SU-DHL-6 (cell line): ENCODE data around the gene RC3H1.

Experiments
- H2AFZ ChIP-seq: fragments of 200-600 bp; sonication (generic); 2 replicates; pipeline ENCODE4 v1.6.1; 2014; ENCODE audit warnings: low read depth, mild to moderate bottlenecking, moderate library complexity, mixed read lengths, antibody characterized with exemption, low read length; ENCODE audit not compliant: severe bottlenecking
- H3F3A ChIP-seq: fragments of 200-600 bp; shearing (Covaris generic); 2 replicates; pipeline ENCODE4 v1.6.0; 2016; ENCODE audit warnings: antibody characterized with exemption, mild to moderate bottlenecking; ENCODE audit not compliant: insufficient read depth
- H3K27ac ChIP-seq: fragments of 200-600 bp; sonication (generic); 2 replicates; pipeline ENCODE4 v1.5.1; 2016; ENCODE audit warnings: low read depth, mild to moderate bottlenecking, low read length, moderate library complexity, mixed read lengths
- H3K27me3 ChIP-seq: fragments of 200-600 bp; sonication (generic), shearing (Covaris generic); 2 replicates; pipeline ENCODE4 v1.6.0; 2014; ENCODE audit warnings: mild to moderate bottlenecking, low read length
- H3K36me3 ChIP-seq: fragments of 200-600 bp; sonication (generic); 2 replicates; pipeline ENCODE4 v1.6.1; 2014; ENCODE audit warnings: mild to moderate bottlenecking, low read length, mixed read lengths
- H3K4me2 ChIP-seq: fragments of 300-600, 200-600 bp; shearing (Covaris generic), sonication (generic); 2 replicates; pipeline ENCODE4 v1.6.0; 2014; ENCODE audit warnings: low read length, low read depth, mild to moderate bottlenecking; ENCODE audit not compliant: poor library complexity, severe bottlenecking
- H3K4me3 ChIP-seq: fragments of 200-600 bp; sonication (generic); 2 replicates; pipeline ENCODE4 v1.5.1; 2014; ENCODE audit warnings: antibody characterized with exemption, low read length, mild to moderate bottlenecking, mixed read lengths; ENCODE audit not compliant: insufficient read depth, poor library complexity, severe bottlenecking
- H3K79me2 ChIP-seq: fragments of 200-600 bp; sonication (generic); 2 replicates; pipeline ENCODE4 v1.6.1; 2014; ENCODE audit warnings: mild to moderate bottlenecking, low read length, moderate library complexity; ENCODE audit not compliant: insufficient read depth
- H3K9ac ChIP-seq: fragments of 200-600 bp; sonication (generic); 2 replicates; pipeline ENCODE4 v1.7.0; 2014; ENCODE audit warnings: mild to moderate bottlenecking, low read length
- H3K9me2 ChIP-seq: fragments of 200-600 bp; sonication (generic); replicated peaks from 2 replicates; pipeline ENCODE4 v1.6.1; 2014; ENCODE audit warnings: low read length; ENCODE audit not compliant: insufficient read depth
- H3K9me3 ChIP-seq: fragments of 200-600 bp; sonication (generic); 2 replicates; pipeline ENCODE4 v1.6.1; 2014; ENCODE audit warnings: low read length, mixed read lengths; ENCODE audit not compliant: insufficient read depth
- H4K20me1 ChIP-seq: fragments of 200-600 bp; sonication (generic); 2 replicates; pipeline ENCODE4 v1.6.1; 2014; ENCODE audit warnings: low read depth, mild to moderate bottlenecking, antibody characterized with exemption, low read length, moderate library complexity, mixed read lengths
- CTCF ChIP-seq: fragments of 200-600 bp; sonication (generic); IDR thresholded peaks from one replicate; pipeline ENCODE4 v1.5.1; 2017; ENCODE audit warnings: antibody characterized with exemption, mild to moderate bottlenecking, low read length, moderate library complexity; ENCODE audit not compliant: insufficient read depth, poor library complexity, severe bottlenecking
- EZH2phosphoT487 ChIP-seq: fragments of 200-600 bp; sonication (generic), shearing (Covaris generic); conservative IDR thresholded peaks from 2 replicates; pipeline ENCODE4 v1.6.1; 2018; ENCODE audit warnings: mild to moderate bottlenecking, antibody characterized with exemption, low read length, moderate library complexity, mixed read lengths

Gene RC3H1

GRCh38 chr1:173948594-173948993 lies 73.6 kb downstream of the RC3H1 start:
- no peak overlapping the region for H2AFZ ChIP-seq

GRCh38 chr1:173946380-173946921 lies 75.7 kb downstream of the RC3H1 start:
- Histone ChIP-seq H4K20me1 (no peaks in the 10 kb centered on the region), H3K9me3 (no peaks in the 10 kb centered on the region), H3F3A (no peaks in the 10 kb centered on the region), H3K79me2 (no peaks in the 10 kb centered on the region), H3K4me2 (no peak overlapping the region), H3K27me3 (no peaks in the 10 kb centered on the region), H3K36me3 (peaks cover 26% of the 10 kb centered on the region), H3K9me2 (no peaks in the 10 kb centered on the region), H3K9ac (no peak overlapping the region), H3K4me3 (no peak overlapping the region), H3K27ac (no peak overlapping the region), H2AFZ (no peak overlapping the region)
- TF ChIP-seq EZH2phosphoT487, result no peak
- no peak for TF ChIP-seq CTCF

More at GRCh38 chr1:173948594-173948993, 73.6 kb downstream of the RC3H1 start:
- no peak overlapping the region for H3K27ac ChIP-seq
- H3K9me3 ChIP-seq, result no peaks in the 10 kb centered on the region
- no peaks in the 10 kb centered on the region for H3F3A ChIP-seq
- H3K36me3 ChIP-seq, result peaks cover 30% of the 10 kb centered on the region
- no peak for TF ChIP-seq EZH2phosphoT487
- TF ChIP-seq CTCF, result no peak
- no peak overlapping the region for H3K4me3 ChIP-seq
- no peaks in the 10 kb centered on the region for H3K27me3 ChIP-seq
- no peak overlapping the region for H3K9ac ChIP-seq
- no peaks in the 10 kb centered on the region for H3K9me2 ChIP-seq
- H4K20me1 ChIP-seq, result no peaks in the 10 kb centered on the region
- H3K79me2 ChIP-seq, result no peaks in the 10 kb centered on the region
- no peak overlapping the region for H3K4me2 ChIP-seq

- H3K9me2 ChIP-seq, result no peaks in the 10 kb centered on the region
- no peak overlapping the region for H3K9ac ChIP-seq
- TF ChIP-seq EZH2phosphoT487 (no peak), CTCF (no peak)
- H4K20me1 ChIP-seq, result no peaks in the 10 kb centered on the region
- H3K27me3 ChIP-seq, result no peaks in the 10 kb centered on the region
- H2AFZ ChIP-seq, result no peak overlapping the region
- H3K4me3 ChIP-seq, result no peak overlapping the region
- H3K9me3 ChIP-seq, result no peaks in the 10 kb centered on the region
- H3K4me2 ChIP-seq, result no peak overlapping the region
- peaks cover 4% of the 10 kb centered on the region; the same call in 1 of the 2 replicates for H3F3A ChIP-seq
- no peaks in the 10 kb centered on the region for H3K79me2 ChIP-seq
- H3K27ac ChIP-seq, result no peak overlapping the region
- peaks cover 41% of the 10 kb centered on the region for H3K36me3 ChIP-seq
Measured at GRCh38 chr1:173937062-173937461, 85.1 kb downstream of the RC3H1 start.
